Muscle of arm (tissue), 14 donors: Measurements from ENCODE around the gene SETSIP. TPM values are rescaled to one million over a fixed set of nuclear protein-coding genes. Genes with fewer than 3 reads are reported as not detected.
"Not testable (repeated sequence)": the region's sequence is repeated elsewhere in the genome, so short reads cannot be mapped to it uniquely, and the experiment has no call there.

Experiments used
- DNase-seq: peaks from one replicate; pipeline ENCODE4 v3.0.0-alpha.2; 2013
- long read RNA-seq, 11 donors: transcript quantifications; one replicate each; lab custom pipeline, GENCODE V29; 2026
- polyA plus RNA-seq, 12 donors: library from polyadenylated mRNA; unstranded; fragments of 120-200 nt; gene quantifications; one replicate each; pipeline ENCODE4 v1.2.1, GENCODE V29; 2013; ENCODE audit not compliant: insufficient read length in 12 of 12

Gene SETSIP, protein sequence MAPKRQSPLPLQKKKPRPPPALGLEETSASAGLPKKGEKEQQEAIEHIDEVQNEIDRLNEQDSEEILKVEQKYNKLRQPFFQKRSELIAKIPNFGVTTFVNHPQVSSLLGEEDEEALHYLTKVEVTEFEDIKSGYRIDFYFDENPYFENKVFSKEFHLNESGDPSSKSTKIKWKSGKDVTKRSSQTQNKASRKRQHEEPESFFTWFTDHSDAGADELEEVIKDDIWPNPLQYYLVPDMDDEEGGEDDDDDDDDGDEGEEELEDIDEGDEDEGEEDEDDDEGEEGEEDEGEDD
- under 1 TPM in 4 of 12 donors, not detected in 8; 0.18 to 0.43 (median 0.33) TPM for polyA plus RNA-seq
- long read RNA-seq, donor 1: 0 reads
- long read RNA-seq, donor 2: 0 reads
- long read RNA-seq, donor 3: 0 reads
- long read RNA-seq, donor 4: 0 reads
- long read RNA-seq, donor 5: 0 reads
- long read RNA-seq, donor 6: 0 reads
- long read RNA-seq, donor 7: 0 reads
- long read RNA-seq, donor 8: 0 reads
- long read RNA-seq, donor 9: 0 reads
- long read RNA-seq, donor 10: 0 reads
- long read RNA-seq, donor 11: 0 reads

- DNase-seq: no peak
Measured at GRCh38 chr1:92075311-92075710, at the start of gene SETSIP. Gene SETSIP, minus strand, starts transcription at chr1:92075411. Its CDS starts 0 bp downstream, at chr1:92075411.

DNA sequence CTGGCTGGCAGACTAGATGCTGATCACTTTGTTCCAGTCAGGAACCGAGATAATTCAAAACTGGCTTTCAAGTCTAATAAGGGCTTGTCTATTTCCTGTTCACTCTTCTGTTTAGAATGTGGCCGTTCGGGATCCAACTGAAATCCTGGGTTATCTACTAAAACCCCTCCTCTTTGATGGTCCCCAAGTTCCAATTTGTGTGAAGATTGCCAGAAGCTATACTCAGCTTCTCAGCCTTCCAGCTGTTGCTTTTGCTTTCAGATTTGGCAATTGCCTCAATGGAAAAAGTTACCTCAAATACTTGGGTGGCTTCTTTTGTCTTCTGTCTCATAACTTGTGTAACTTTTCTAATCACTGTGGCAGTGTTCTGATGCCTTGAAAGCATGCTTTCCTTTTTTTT is 48.7 kb upstream of the SETSIP start:
- DNase-seq: peak; percentile 35

- DNase-seq: no peak
Measured at GRCh38 chr1:92118826-92119225, 43.6 kb upstream of the SETSIP start.

DNA sequence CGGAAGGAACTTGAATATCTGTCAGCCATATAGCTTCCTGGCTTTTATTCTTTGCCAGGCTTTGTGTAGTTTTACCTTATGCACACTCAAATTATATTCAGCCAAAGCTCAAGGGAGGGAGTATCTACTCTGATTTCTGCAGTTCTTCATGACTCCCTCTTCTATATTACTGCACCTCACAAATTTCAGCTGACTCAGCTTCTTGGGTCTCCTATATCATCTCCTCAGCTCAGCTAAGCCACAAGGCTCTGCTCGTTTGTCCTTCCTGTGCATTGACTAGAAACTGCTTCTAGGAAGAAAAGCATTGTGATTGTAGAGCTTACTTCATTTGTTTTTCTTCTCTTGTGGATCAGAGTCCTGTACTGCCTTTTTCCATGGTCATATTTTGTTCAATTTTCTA is 42.3 kb upstream of the SETSIP start:
- DNase-seq: no peak

DNA sequence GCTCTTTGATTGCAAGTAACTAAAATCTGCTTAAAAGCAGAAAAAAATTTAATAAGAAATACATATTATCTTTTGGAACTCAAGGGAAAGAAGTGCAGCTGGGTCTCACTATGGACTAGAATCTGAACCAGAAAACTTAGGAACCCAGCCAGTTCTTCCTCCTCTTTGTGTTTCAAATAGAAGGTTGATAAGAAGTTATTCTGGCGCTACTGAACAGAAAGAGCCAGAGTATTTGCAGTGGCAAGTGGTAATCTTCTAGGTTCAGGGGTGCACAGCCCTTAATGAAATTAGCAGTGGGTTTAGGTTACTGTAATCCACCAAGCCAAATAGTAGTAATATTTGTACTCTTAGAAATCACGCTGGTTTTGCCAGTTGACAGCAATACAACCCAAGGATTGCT is 33.4 kb upstream of the SETSIP start:
- DNase-seq: no peak

GRCh38 chr1:92105546-92106081 is 30.4 kb upstream of the SETSIP start:
- no peak for DNase-seq

DNA sequence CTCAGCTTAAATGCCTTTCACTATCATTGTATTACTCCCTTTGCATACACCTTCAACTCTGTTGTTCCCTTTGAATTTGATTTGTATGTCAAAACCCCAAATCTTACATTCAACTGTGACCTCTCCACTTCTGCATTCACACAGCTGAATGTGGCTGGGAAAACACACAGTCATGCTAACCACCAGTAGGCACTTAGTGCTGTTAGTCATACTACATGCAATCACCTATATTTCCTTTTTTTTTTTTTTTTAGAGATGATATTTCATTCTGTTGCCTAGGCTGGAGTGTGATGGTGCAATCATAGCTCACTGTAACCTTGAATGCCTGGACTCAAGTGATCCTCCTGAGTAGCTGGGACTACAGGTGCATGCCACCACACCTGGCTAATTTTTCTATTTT is 21.1 kb upstream of the SETSIP start:
- no peak for DNase-seq

- no peak for DNase-seq
Measured at GRCh38 chr1:92095874-92096273, 20.7 kb upstream of the SETSIP start.

- DNase-seq: no peak
Measured at GRCh38 chr1:92094595-92094994, 19.4 kb upstream of the SETSIP start.

DNA sequence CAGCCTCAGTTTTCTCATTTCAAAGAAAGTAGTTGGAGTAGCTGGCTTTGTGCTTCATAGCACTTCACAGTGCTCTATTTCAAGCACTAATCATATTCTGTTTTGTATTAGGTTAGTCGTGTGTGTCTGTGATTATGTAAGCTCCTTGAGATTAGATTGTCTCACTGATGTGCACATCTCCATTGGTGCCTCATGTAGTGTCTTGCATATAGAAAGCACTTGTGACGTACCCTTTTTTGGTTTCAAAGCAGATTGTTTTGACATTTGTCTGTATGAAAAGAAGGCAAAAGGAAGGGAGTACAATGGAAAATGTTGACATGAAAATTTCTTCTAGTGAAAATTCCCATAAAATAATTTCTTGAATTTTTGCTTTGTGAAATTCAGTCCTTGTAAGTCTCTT is 18.9 kb upstream of the SETSIP start:
- no peak for DNase-seq

GRCh38 chr1:92091625-92092024 is 16.4 kb upstream of the SETSIP start:
- DNase-seq: no peak

- no peak for DNase-seq
Measured at GRCh38 chr1:92087542-92087941, 12.3 kb upstream of the SETSIP start.

GRCh38 chr1:92085727-92086126 is 10.5 kb upstream of the SETSIP start:
- DNase-seq: no peak

- no peak for DNase-seq
Measured at GRCh38 chr1:92084651-92085050, 9.4 kb upstream of the SETSIP start.

DNA sequence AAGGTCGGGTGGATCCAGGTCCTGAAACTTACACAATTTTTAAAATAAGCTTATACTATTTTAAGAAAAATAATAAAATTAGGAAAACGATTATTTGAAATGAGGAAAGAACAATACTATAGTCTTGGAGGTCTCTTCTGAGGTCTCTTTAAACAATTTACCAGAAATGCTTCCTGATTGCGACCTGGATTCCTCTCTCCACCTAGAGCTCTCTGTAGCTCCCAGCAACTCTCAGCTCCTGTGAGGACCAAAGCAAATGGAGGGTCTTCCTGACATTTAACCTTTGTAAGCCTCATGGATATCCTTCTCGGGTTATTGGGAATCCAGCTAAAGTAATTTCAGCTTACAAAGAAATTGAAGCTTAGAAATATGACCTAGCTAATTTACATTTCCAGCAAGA is 5.8 kb upstream of the SETSIP start:
- DNase-seq: no peak

DNA sequence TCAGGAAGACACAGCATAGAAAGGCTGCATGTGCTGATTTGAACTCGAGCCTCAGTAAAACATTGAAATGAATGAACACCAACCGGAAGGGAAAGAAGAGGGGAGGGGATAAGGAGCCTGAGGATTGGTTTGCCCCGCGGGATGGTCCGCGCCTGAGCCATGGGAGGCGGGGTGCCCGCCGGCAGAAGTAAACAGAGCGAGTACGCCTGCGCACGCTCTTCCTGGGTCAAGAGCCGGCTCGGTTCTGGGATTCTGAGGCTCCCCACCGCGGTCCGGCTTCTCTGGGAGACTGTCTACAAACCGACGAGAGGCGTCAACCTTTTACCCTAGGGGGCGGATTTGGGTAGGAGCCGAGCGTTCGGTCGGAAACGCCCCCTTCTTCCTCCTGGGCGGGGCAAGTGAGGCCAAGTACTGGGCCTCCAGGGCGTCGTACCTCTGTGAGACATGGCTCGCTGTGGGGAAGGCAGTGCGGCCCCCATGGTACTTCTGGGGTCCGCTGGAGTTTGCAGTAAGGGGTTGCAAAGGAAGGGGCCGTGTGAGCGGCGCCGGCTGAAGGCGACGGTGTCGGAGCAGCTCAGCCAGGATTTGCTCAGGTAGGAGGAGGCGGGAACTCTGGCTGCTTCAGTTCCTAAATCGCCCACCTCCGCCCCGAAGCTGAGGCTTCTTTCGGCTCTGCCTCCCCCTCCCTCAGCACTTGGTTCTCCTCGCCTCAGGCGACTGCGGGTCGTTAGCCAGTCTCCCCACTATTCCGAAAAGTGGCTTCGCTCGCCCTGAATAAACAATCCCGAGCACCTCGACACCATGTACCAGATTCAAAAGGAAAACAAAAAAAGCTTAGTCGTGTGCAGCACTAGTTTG is 5.1 kb upstream of the SETSIP start, which contains the start of gene BTBD8:
BTBD8 (plus strand) TSS at position 218 of the 858 bp plus-strand sequence; CDS start at position 445, 227 bp downstream.
- DNase-seq: peak; percentile 66

GRCh38 chr1:92079441-92079840 is 4.2 kb upstream of the SETSIP start:
- no peak for DNase-seq

GRCh38 chr1:92078077-92078476 is 2.9 kb upstream of the SETSIP start:
- not testable (repeated sequence) for DNase-seq

GRCh38 chr1:92076363-92076762 is 1.2 kb upstream of the SETSIP start:
- DNase-seq: no peak

DNA sequence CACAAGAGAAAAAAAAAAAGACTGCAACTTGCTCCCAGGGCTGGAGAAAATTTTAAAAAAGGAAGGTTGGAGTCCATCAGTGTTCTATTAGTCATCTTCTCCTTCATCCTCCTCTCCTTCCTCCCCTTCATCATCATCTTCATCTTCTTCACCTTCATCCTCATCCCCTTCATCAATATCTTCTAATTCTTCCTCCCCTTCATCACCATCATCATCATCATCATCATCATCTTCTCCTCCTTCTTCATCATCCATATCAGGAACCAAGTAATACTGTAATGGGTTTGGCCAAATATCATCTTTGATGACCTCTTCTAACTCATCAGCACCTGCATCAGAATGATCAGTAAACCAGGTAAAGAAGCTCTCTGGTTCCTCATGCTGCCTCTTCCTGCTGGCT is 765 bp downstream of the SETSIP start:
- DNase-seq: not testable (repeated sequence)

- no peak for DNase-seq
Measured at GRCh38 chr1:92070892-92071291, 4.3 kb downstream of the SETSIP start.

DNA sequence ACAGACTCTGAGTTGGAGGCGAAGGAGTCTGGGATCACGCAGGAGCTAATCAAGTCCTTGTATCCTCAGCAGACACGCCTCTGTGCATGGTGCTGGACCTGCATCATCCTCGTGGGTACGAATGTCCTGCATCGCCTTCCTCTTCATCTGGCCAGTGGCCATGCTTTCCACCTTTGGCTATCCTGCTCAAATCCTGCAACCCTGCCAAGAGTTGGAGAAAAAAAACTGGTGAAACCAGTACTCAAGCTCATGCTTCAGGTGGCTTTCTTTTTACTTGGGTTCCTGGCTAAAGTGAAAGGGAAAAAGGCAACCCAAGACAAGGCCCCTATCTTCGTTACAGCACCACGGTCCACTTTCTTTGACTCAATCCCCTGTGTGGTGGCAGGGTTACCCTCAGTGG is 8.9 kb downstream of the SETSIP start:
- DNase-seq: no peak
